Endometrial microvascular endothelial cells (primary cell): ENCODE data around the gene PACS1. TPM values are rescaled to one million over a fixed set of nuclear protein-coding genes. Genes with fewer than 3 reads are reported as not detected.

Source experiments
- in situ Hi-C: cut with HindIII; loops from 2 replicates; pipeline ENCODE4 v1.10.0; 2017; ENCODE audit warnings: low sequenced_read_pairs, low pct_unique_long_range_greater_than_20kb; ENCODE audit errors: inconsistent ontology term
- total RNA-seq: library from RNA; depleted of rRNA; stranded (reverse); fragments of >200 nt; gene quantifications from one replicate; pipeline ENCODE4 v1.2.3, GENCODE V29; 2015; ENCODE audit errors: inconsistent ontology term

The PACS1 gene
- total RNA-seq, 1 donor from 2014 or later, result 17.7 TPM

DNA sequence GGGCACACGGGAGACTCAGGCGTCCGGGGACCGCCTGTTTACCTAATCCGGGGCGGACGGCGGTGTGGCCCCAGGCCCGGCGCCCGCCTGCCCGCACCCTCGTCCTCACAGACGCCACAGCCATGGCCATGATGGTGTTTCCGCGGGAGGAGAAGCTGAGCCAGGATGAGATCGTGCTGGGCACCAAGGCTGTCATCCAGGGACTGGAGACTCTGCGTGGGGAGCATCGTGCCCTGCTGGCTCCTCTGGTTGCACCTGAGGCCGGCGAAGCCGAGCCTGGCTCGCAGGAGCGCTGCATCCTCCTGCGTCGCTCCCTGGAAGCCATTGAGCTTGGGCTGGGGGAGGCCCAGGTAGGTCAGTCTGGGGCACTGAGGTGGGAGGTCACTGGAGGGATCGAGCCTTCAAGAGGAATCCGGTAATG lies 188.4 kb downstream of the PACS1 start:
- in situ Hi-C loops, result no loop called here

GRCh38 chr11:66259225-66259624 lies 189.2 kb downstream of the PACS1 start:
- in situ Hi-C loops, result no loop called here

DNA sequence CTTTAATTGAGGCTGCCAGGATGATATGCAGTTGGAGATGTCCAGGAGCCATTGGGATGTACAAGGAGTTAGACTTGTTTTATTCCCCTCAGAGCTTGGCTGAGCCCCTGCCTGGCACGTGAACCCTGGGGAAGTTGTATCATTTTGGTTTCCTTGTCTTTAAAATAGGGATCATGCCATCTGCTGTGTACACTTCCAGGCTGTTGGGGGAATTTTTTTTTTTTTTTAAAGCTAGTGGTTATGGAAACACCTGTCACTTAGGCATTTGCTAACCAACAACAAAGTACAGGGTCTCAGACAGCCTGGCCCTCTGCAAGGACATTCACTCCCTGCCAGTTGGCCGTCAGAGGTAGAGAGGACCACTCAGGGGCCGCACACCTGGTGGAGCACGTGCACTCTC lies 189.9 kb downstream of the PACS1 start:
- in situ Hi-C loops, result no loop called here

DNA sequence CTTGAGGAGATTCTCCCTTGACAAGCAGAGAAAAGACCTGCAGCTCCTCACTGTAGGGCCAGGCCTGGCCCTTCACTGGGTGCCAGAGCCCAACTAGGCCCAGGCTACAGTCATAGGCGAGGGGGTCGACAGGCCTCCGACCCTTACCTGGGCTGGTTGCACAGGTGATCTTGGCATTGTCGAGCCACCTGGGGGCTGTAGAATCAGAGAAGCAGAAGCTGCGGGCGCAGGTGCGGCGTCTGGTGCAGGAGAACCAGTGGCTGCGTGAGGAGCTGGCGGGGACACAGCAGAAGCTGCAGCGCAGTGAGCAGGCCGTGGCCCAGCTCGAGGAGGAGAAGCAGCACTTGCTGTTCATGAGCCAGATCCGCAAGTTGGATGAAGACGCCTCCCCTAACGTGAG lies 191.5 kb downstream of the PACS1 start:
- in situ Hi-C loops, result no loop called here

DNA sequence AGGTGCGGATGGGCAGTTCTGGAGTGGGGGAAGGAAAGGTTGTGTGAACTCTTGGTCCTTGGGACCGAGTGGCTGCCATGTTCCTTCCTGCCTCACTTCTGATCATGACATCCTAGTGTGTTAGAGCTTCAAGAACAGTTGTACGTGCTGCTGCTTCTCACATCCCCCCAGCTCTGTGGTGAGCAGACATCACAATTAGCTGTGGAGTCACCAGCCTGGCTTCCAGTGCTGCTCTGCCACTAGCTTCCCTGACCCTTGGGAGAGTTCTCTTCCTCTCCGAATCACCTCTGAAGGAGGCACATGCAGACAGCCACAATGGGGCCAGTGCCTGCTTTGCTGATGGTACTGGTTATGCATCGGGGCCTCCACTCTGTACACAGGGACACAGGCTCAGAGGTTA lies 192.1 kb downstream of the PACS1 start:
- in situ Hi-C loops, result no loop called here

GRCh38 chr11:66262696-66263095 lies 192.6 kb downstream of the PACS1 start:
- in situ Hi-C loops, result no loop called here

DNA sequence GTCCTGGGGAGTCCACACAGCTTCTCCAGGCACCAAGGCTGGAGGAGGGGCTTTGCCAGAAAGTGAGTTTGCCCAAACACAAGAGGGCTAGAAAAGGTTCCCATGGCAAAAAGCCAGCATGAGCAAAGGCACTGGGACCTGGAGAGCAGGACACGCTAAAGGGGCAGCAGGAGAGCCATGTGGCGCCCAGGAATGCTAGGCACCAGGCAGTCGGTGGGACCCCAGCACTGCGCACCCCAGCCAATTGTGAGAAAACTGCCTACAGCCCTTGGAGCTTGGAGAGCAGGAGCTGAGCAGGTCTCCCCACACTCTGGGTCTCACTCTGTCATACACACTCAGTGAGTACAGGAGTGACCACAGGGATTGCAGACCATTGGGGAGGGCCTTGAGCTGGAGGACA lies 193.2 kb downstream of the PACS1 start:
- in situ Hi-C loops, result no loop called here

DNA sequence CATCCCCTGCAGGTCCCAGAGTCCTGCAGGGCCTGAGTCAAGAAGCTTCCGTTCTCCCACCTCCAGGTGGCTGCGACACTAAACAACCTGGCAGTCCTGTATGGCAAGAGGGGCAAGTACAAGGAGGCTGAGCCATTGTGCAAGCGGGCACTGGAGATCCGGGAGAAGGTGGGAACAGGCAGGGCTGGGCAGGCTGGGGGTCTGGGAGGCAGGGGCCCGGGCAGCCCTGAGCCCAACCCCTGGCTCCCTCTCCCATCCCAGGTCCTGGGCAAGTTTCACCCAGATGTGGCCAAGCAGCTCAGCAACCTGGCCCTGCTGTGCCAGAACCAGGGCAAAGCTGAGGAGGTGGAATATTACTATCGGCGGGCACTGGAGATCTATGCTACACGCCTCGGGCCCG lies 193.7 kb downstream of the PACS1 start:
- in situ Hi-C loops, result no loop called here

DNA sequence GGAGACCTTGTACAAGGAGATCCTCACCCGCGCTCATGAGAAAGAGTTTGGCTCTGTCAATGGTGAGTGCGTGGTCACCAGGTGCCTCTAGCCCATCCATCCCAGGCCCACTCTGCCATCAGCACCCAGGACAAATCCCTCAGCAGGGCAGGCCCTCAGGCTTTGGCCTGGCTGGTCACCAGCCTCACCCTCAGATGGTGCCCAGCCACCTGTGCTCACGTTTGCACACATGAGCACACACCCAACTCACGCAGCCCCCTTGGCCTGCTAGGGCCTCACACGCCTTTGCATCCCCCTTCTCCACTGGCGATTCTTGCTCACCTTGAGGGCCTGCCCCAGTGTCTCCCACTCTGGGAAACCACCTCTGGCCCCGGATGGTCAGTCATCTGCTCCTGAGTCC lies 194.3 kb downstream of the PACS1 start:
- in situ Hi-C loops, result no loop called here

- in situ Hi-C loops, result no loop called here
Observed at GRCh38 chr11:66264914-66265313, 194.8 kb downstream of the PACS1 start.

- in situ Hi-C loops, result no loop called here
Observed at GRCh38 chr11:66265531-66266377, 195.7 kb downstream of the PACS1 start.

- in situ Hi-C loops, result no loop called here
Observed at GRCh38 chr11:66266378-66267038, 196.4 kb downstream of the PACS1 start.

DNA sequence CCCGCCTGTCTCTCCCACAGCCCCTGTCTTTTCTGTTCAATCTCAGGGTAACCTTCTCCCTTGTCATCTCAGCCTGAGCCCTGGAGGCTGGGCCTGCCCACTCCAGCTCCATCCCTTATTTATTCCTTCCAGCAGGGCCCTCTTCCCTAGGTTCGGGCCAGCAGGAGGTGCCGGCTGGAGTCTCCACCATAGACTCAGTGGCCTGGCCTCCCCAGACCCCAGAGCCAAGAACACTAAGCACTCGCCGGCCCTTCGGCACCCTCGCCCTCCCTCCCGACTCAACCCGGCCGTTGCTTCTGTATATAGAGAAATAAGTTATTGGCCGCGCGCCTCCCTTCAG lies 196.9 kb downstream of the PACS1 start:
- in situ Hi-C loops, result no loop called here

DNA sequence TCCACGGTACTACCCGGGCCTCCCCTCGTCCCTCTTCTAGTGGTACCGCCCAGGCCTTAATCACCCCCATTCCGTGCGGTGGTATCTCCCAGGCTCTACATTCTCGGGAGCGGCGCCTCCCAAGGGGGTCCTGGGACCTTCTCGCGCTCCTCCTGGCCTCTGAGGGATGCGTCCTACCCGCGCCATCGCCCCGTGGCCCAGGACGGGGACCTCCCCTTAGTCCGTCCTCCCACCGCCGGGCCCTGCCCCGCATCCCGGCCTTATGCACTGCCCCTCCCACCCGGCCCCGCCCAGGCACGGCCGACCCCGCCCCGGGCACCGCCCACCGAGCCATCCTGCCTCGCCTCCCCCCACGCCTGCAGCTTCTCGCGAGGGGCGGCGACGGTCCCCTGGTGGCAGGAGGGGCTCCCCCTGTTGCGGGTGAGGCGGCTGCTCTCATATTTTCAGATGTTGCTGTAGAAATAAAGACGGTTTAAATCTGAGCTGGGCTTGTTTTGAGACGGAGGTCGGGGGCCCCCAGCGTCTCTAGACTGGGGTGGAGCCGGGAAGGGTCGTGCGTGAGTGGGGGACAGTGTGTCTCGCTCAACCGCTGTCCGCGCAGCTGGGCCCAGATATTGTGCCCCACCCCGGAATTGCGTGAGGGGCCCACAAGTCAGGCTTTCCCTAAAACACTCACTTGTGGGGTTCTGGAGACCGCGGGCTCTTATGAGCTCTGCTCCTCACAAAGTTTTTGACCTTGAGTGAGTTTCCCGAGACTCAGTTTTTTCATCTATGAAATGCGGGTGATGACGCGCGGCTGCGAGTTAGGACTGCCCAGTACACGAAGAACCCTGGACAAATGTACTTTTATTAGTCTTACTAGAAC lies 197.5 kb downstream of the PACS1 start:
- in situ Hi-C loops, result no loop called here

- in situ Hi-C loops, result no loop called here
Observed at GRCh38 chr11:66268244-66268951, 198.3 kb downstream of the PACS1 start, which contains the start of gene RAB1B. TSS of gene RAB1B (plus strand) at chr11:66268639. CDS start at chr11:66268680, 41 bp downstream.

DNA sequence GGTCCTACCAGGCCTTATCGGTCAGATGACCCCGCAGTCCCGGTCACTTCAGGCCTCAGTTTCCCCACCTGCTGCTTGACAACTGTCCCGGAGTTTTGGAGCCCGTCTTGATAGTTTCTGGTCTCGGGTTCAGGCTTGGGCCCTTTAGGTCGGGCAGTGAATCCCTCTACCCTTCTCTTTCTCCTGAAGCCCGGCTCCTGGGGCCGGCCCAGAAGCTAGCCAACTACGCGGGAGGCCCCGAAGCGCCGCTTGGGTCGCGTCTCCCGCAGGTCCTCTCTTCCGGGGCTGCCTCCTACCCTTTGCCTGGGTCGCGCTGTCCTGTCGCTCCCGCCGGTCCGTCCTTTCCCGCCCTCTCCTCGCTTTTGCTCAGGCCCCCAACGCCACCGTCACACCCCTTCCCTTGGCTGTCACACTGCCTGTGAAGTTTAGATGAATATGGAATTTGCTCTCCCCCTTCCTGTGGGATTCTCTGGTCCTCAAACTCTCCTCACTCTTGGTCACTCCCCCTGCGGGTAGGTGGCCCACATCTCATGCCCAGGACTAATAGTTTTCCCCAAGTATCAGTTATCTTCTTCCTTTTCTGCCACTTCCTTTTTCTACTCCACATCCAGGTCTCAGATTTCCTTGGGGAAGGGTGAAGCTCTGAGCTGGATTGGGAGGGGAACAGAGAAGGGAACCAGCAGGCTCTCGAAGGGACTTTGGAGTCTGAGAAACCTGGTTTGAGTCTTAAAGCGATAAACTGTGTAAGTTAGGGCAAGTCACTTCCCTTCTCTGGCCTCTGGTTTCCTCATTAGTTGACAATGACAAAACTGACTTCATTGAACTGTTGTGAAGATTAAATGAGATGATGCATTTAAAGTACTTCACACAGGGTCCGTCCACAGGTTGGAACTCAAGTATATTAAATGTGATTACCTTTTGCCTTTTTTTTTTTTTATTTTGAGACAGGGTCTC lies 199.2 kb downstream of the PACS1 start:
- in situ Hi-C loops, result no loop called here

DNA sequence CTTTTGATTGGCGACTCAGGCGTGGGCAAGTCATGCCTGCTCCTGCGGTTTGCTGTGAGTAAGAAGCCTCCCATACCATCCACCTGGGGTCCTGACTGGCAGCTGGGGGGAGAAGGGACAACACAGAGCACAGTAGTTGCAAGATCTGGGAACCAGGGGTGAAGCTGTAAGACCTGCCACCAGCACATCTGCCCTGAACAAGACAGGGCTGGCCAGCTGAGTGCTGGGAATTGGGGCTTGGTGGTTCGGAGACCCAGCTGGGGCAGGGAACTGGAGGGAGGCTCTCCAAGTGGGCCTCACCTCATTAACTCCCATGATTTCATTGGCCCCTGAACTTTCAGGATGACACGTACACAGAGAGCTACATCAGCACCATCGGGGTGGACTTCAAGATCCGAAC lies 201.7 kb downstream of the PACS1 start:
- in situ Hi-C loops, result no loop called here

DNA sequence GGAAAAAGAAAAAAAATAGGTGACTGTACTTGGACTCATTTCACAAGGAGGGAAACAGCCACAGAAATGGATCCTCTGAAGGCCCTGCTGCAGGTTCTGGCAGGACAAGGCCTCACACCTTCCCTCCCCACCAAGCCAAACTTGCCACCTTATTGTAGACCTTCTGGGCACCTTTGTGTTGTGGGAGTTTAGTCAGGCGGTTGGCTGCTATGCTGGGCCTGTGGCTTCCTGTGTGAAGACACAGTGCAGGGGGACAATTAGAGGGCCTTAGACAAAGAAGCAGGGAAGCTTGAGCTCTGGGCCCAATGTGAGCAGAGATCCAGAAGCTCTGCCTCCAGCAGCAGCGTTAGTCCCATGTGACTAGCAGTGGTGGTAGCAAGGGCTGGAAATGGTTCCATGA lies 202.5 kb downstream of the PACS1 start:
- in situ Hi-C loops, result no loop called here
